ENCODE data around the gene UNC119. TPM values are rescaled to one million over a fixed set of nuclear protein-coding genes. Genes with fewer than 3 reads are reported as not detected.

Gene UNC119
- total and polyA plus RNA-seq, 4 donors, result 14.0 to 20.0 (median 16.1) TPM

DNA sequence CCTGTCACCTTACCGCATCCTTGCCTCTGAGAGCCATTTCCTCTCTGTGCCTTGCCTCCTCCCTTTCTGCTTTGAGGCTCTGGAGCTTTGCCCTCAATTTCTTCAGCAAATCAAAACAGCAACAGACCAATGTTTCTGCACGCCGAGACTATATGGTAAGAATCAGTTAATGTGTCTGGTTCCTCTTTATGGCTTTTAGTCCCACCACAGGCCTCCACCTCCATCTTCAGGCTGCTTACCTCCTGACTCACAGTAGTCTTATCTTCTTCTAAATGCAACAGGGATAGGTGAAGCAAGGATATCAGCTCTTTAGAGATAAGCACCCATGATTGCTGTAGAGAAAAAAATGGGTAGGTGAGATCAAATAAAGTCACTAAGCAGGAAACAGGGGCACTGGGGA is 33.4 kb upstream of the UNC119 start:
- Histone ChIP-seq H3K9ac (ENCODE audit: low read depth in 1 of 2, low read length in 2 of 2) (no peak overlapping the region), H3K9me3 (ENCODE audit: control insufficient read depth in 4 of 4, low read length in 3 of 4) (no peaks in the 10 kb centered on the region), H3K4me1 (ENCODE audit: control insufficient read depth in 4 of 4, insufficient read depth in 4 of 4, low read length in 3 of 4) (no peaks in the 10 kb centered on the region), H3K27ac (ENCODE audit: low read depth in 1 of 2, low read length in 2 of 2) (no peak overlapping the region), H3K4me3 (ENCODE audit: low read depth in 1 of 3, low read length in 3 of 3) (no peak overlapping the region), H3K36me3 (ENCODE audit: control insufficient read depth in 4 of 4, insufficient read depth in 3 of 4, low read depth in 1 of 4, low read length in 3 of 4) (peaks cover 8 to 38% (median 30%) of the 10 kb centered on the region in 4 donors), H3K27me3 (ENCODE audit: control insufficient read depth in 4 of 4, insufficient read depth in 4 of 4, low read length in 3 of 4) (no peaks in the 10 kb centered on the region)
- TF ChIP-seq, protein P1, sequence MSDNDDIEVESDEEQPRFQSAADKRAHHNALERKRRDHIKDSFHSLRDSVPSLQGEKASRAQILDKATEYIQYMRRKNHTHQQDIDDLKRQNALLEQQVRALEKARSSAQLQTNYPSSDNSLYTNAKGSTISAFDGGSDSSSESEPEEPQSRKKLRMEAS (IDR thresholded peaks at IDR 0.05), result no peak
- no peak for TF ChIP-seq JUND (IDR thresholded peaks at IDR 0.05)
- TF ChIP-seq RXRA (IDR thresholded peaks at IDR 0.05), result no peak
- no peak for TF ChIP-seq NR2F2 (IDR thresholded peaks at IDR 0.05)
- TF ChIP-seq, protein P2, sequence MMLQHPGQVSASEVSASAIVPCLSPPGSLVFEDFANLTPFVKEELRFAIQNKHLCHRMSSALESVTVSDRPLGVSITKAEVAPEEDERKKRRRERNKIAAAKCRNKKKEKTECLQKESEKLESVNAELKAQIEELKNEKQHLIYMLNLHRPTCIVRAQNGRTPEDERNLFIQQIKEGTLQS (IDR thresholded peaks at IDR 0.05), result no peak
- no peak for TF ChIP-seq YY1 (IDR thresholded peaks at IDR 0.05)
- no peak for TF ChIP-seq GABPA (IDR thresholded peaks at IDR 0.05 in 1 of 2, conservative IDR thresholded peaks at IDR 0.05 in 1 of 2)
- no peak for TF ChIP-seq EGR1 (IDR thresholded peaks at IDR 0.05; ENCODE audit: low read depth in 2 of 2)
- TF ChIP-seq, protein P3, sequence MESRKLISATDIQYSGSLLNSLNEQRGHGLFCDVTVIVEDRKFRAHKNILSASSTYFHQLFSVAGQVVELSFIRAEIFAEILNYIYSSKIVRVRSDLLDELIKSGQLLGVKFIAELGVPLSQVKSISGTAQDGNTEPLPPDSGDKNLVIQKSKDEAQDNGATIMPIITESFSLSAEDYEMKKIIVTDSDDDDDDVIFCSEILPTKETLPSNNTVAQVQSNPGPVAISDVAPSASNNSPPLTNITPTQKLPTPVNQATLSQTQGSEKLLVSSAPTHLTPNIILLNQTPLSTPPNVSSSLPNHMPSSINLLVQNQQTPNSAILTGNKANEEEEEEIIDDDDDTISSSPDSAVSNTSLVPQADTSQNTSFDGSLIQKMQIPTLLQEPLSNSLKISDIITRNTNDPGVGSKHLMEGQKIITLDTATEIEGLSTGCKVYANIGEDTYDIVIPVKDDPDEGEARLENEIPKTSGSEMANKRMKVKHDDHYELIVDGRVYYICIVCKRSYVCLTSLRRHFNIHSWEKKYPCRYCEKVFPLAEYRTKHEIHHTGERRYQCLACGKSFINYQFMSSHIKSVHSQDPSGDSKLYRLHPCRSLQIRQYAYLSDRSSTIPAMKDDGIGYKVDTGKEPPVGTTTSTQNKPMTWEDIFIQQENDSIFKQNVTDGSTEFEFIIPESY (IDR thresholded peaks at IDR 0.05), result no peak
- TF ChIP-seq FOXA2 (IDR thresholded peaks at IDR 0.05), result no peak
- no peak for TF ChIP-seq TAF1 (conservative IDR thresholded peaks at IDR 0.05)
- no peak for TF ChIP-seq SP1 (IDR thresholded peaks at IDR 0.05)
- TF ChIP-seq HNF4A (conservative IDR thresholded peaks at IDR 0.05), result no peak
- TF ChIP-seq FOXA1 (IDR thresholded peaks at IDR 0.05), result no peak
- WGBS, result 98% methylated on average over 3 of the region's 3 CpGs
- DNase-seq (ENCODE audit: low spot score), result no peak

DNA sequence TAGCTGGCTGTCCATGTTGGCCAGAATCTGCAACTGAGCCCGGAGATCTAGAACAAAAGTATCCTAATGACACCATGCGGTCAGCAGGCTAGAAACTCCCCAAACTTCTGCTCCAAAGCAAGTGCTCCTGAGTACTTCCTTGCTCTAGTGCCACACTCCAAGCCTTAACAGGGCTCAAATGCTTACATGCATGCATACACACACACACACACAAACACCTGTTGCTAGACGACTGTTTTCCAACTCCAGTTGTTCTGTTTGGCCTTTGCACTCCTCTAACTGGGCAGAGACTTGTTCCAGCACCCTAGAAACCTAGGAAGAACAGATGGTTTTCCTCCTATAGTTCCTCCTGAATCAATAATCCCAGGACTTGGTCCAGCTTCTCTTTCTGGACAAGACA is 32.0 kb upstream of the UNC119 start:
- Histone ChIP-seq H3K9me3 (ENCODE audit: control insufficient read depth in 4 of 4, low read length in 3 of 4) (no peaks in the 10 kb centered on the region), H3K36me3 (ENCODE audit: control insufficient read depth in 4 of 4, insufficient read depth in 3 of 4, low read depth in 1 of 4, low read length in 3 of 4) (peaks cover 8 to 38% (median 30%) of the 10 kb centered on the region in 4 donors), H3K9ac (ENCODE audit: low read depth in 1 of 2, low read length in 2 of 2) (no peak overlapping the region), H3K27ac (ENCODE audit: low read depth in 1 of 2, low read length in 2 of 2) (no peak overlapping the region), H3K4me3 (ENCODE audit: low read depth in 1 of 3, low read length in 3 of 3) (no peak overlapping the region), H3K27me3 (ENCODE audit: control insufficient read depth in 4 of 4, insufficient read depth in 4 of 4, low read length in 3 of 4) (no peaks in the 10 kb centered on the region), H3K4me1 (ENCODE audit: control insufficient read depth in 4 of 4, insufficient read depth in 4 of 4, low read length in 3 of 4) (no peaks in the 10 kb centered on the region)
- 93% methylated on average over 3 of the region's 3 CpGs for WGBS
- DNase-seq (ENCODE audit: low spot score), result no peak
- TF ChIP-seq SP1 (IDR thresholded peaks at IDR 0.05) (no peak), NR2F2 (IDR thresholded peaks at IDR 0.05) (no peak)

DNA sequence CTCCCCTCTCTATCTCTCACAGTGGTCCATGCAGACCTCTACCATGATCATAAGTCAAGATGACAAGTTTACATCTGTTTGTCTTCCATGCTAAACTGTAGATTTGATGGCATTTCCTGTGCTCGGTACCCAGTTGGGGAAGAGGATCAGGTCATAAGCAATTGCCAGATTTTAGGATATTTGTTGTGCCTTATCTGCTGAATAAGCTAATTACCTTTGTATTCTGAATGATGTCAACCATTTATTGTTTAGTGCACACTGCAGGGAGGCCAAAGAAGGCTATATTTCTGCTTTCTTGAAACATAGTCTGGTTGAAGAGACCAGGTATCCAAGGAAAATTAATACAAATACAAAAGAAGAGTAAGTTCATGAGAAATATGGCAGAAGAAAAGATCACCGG is 30.1 kb upstream of the UNC119 start:
- H3K27ac ChIP-seq (ENCODE audit: low read depth in 1 of 2, low read length in 2 of 2), result no peak overlapping the region
- H3K4me1 ChIP-seq (ENCODE audit: control insufficient read depth in 4 of 4, insufficient read depth in 4 of 4, low read length in 3 of 4), result peaks cover 3% of the 10 kb centered on the region in 4 donors
- TF ChIP-seq HNF4A (conservative IDR thresholded peaks at IDR 0.05) (no peak), TAF1 (conservative IDR thresholded peaks at IDR 0.05) (no peak), SP1 (IDR thresholded peaks at IDR 0.05) (no peak), RXRA (IDR thresholded peaks at IDR 0.05) (no peak), YY1 (IDR thresholded peaks at IDR 0.05) (no peak), HNF4G (IDR thresholded peaks at IDR 0.05) (no peak), FOXA2 (IDR thresholded peaks at IDR 0.05) (no peak), FOXA1 (IDR thresholded peaks at IDR 0.05) (no peak)
- TF ChIP-seq, protein P4, sequence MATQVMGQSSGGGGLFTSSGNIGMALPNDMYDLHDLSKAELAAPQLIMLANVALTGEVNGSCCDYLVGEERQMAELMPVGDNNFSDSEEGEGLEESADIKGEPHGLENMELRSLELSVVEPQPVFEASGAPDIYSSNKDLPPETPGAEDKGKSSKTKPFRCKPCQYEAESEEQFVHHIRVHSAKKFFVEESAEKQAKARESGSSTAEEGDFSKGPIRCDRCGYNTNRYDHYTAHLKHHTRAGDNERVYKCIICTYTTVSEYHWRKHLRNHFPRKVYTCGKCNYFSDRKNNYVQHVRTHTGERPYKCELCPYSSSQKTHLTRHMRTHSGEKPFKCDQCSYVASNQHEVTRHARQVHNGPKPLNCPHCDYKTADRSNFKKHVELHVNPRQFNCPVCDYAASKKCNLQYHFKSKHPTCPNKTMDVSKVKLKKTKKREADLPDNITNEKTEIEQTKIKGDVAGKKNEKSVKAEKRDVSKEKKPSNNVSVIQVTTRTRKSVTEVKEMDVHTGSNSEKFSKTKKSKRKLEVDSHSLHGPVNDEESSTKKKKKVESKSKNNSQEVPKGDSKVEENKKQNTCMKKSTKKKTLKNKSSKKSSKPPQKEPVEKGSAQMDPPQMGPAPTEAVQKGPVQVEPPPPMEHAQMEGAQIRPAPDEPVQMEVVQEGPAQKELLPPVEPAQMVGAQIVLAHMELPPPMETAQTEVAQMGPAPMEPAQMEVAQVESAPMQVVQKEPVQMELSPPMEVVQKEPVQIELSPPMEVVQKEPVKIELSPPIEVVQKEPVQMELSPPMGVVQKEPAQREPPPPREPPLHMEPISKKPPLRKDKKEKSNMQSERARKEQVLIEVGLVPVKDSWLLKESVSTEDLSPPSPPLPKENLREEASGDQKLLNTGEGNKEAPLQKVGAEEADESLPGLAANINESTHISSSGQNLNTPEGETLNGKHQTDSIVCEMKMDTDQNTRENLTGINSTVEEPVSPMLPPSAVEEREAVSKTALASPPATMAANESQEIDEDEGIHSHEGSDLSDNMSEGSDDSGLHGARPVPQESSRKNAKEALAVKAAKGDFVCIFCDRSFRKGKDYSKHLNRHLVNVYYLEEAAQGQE (IDR thresholded peaks at IDR 0.05), result no peak
- TF ChIP-seq, protein P5, sequence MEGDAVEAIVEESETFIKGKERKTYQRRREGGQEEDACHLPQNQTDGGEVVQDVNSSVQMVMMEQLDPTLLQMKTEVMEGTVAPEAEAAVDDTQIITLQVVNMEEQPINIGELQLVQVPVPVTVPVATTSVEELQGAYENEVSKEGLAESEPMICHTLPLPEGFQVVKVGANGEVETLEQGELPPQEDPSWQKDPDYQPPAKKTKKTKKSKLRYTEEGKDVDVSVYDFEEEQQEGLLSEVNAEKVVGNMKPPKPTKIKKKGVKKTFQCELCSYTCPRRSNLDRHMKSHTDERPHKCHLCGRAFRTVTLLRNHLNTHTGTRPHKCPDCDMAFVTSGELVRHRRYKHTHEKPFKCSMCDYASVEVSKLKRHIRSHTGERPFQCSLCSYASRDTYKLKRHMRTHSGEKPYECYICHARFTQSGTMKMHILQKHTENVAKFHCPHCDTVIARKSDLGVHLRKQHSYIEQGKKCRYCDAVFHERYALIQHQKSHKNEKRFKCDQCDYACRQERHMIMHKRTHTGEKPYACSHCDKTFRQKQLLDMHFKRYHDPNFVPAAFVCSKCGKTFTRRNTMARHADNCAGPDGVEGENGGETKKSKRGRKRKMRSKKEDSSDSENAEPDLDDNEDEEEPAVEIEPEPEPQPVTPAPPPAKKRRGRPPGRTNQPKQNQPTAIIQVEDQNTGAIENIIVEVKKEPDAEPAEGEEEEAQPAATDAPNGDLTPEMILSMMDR (IDR thresholded peaks at IDR 0.05; ENCODE audit: low read depth, low read length, missing input control), result no peak
- TF ChIP-seq, protein P2 (IDR thresholded peaks at IDR 0.05), result no peak
- TF ChIP-seq, protein P1 (IDR thresholded peaks at IDR 0.05), result no peak
- TF ChIP-seq, protein P3 (IDR thresholded peaks at IDR 0.05), result no peak
- over 99% methylated on average over 2 of the region's 2 CpGs for WGBS
- H3K27me3 ChIP-seq (ENCODE audit: control insufficient read depth in 4 of 4, insufficient read depth in 4 of 4, low read length in 3 of 4), result no peaks in the 10 kb centered on the region
- no peaks in the 10 kb centered on the region for H3K9me3 ChIP-seq (ENCODE audit: control insufficient read depth in 4 of 4, low read length in 3 of 4)
- DNase-seq (ENCODE audit: low spot score), result no peak
- no peak overlapping the region for H3K4me3 ChIP-seq (ENCODE audit: low read depth in 1 of 3, low read length in 3 of 3)
- H3K36me3 ChIP-seq (ENCODE audit: control insufficient read depth in 4 of 4, insufficient read depth in 3 of 4, low read depth in 1 of 4, low read length in 3 of 4), result peaks cover 8 to 39% (median 33%) of the 10 kb centered on the region in 4 donors
- H3K9ac ChIP-seq (ENCODE audit: low read depth in 1 of 2, low read length in 2 of 2), result no peak overlapping the region
